Body of pancreas (tissue), 4 donors: ENCODE data around the gene FBXL17. TPM values are rescaled to one million over a fixed set of nuclear protein-coding genes. Genes with fewer than 3 reads are reported as not detected.
A peak's percentile ranks its signal among the peaks of the same experiment; 100 is the strongest.

Experiments used
- ATAC-seq: fragments of 150-250 bp; one replicate; pipeline ENCODE4 v1.9.1; 2016
- DNase-seq, 4 donors: peaks; one replicate each; pipeline ENCODE4 v3.0.0-alpha.2; 2019
- H3K27ac ChIP-seq, 4 donors: fragments of 200-600 bp; sonication (generic); 1 replicate in 3 of 4; 2 replicates in 1 of 4; pipeline versions ENCODE4 v1.5.1 to v1.6.1; 2016 to 2019; ENCODE audit warnings: mild to moderate bottlenecking in 1 of 4, mixed read lengths in 1 of 4, moderate library complexity in 1 of 4
- H3K27me3 ChIP-seq, 2 donors: fragments of 200-600 bp; sonication (generic); one replicate each; pipeline ENCODE4 v1.6.0; 2016; ENCODE audit warnings: mild to moderate bottlenecking in 1 of 2
- H3K36me3 ChIP-seq, 2 donors: fragments of 200-600 bp; sonication (generic); replicated peaks in 1 of 2; 2 replicates each; pipeline ENCODE4 v1.5.1; 2016; ENCODE audit warnings: low read depth in 2 of 2; ENCODE audit not compliant: insufficient read depth in 1 of 2
- H3K4me1 ChIP-seq: fragments of 200-600 bp; sonication (generic); one replicate; pipeline ENCODE4 v1.6.0; 2016
- H3K4me3 ChIP-seq, 2 donors: fragments of 200-600 bp; sonication (generic); 1 replicate in 1 of 2; 2 replicates in 1 of 2; pipeline ENCODE4 v1.5.1; 2016 to 2019
- H3K9me3 ChIP-seq, 3 donors: fragments of 200-600 bp; sonication (generic); 1 replicate in 2 of 3; 2 replicates in 1 of 3; pipeline ENCODE4 v1.5.1; 2016
- POLR2A ChIP-seq, 3 donors: fragments of 450-650 bp; IDR thresholded peaks; one replicate each; pipeline ENCODE4 v1.6.1; 2016; ENCODE audit warnings: antibody characterized with exemption in 3 of 3, mild to moderate bottlenecking in 2 of 3
- WGBS, 2 donors: methylation state at CpG; one replicate each; pipeline ENCODE4 v1.1.5; 2017; 5-methylcytosine and 5-hydroxymethylcytosine counted together
- intact Hi-C: fragments of 100-400 bp; cut with DNase I; formaldehyde crosslinking; loops from one replicate; pipeline ENCODE4 v1.15.1; 2023
- total RNA-seq, 2 donors: library from RNA; depleted of rRNA; stranded (reverse); fragments of >200 nt; gene quantifications; one replicate each; pipeline ENCODE4 v1.1.0, GENCODE V29; 2016
- TF ChIP-seq, protein P1 (sequence below), 7 experiments: fragments of 450-650 bp in 4 of 7; fragments of 200-600 bp in 3 of 7; sonication (generic) in 3 of 7; IDR thresholded peaks; one replicate each; pipeline ENCODE4 v1.5.1; 2016 to 2019; ENCODE audit warnings: antibody characterized with exemption in 7 of 7

The FBXL17 gene
- total RNA-seq, 2 donors from 2014 or later = 5.3 to 13.5 TPM

DNA sequence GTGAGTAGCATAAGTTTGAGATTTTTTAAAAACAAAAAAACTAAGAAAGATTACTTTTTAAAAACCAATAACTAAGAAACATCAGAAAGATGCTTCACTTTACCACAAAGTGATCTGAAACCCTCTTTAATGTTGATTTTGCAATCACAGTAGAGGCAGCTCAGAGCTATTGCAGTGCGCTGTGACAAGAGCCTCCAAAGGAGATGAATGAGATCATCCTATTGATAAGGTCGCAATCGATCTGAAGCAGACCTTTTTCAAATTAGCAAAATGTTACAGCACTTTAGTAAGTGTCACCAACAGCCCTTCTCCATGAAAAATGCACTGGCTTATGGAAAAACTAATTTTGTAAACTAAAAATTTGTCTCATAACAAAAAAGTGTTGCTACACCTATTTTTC, 426.6 kb downstream of the FBXL17 start:
- Histone ChIP-seq H3K27ac (no peak overlapping the region), H3K9me3 (no peaks in the 10 kb centered on the region), H3K4me3 (no peak overlapping the region), H3K36me3 (no peaks in the 10 kb centered on the region), H3K27me3 (no peaks in the 10 kb centered on the region), H3K4me1 (no peaks in the 10 kb centered on the region)
- intact Hi-C loops = no loop called here
- TF ChIP-seq, protein P1, sequence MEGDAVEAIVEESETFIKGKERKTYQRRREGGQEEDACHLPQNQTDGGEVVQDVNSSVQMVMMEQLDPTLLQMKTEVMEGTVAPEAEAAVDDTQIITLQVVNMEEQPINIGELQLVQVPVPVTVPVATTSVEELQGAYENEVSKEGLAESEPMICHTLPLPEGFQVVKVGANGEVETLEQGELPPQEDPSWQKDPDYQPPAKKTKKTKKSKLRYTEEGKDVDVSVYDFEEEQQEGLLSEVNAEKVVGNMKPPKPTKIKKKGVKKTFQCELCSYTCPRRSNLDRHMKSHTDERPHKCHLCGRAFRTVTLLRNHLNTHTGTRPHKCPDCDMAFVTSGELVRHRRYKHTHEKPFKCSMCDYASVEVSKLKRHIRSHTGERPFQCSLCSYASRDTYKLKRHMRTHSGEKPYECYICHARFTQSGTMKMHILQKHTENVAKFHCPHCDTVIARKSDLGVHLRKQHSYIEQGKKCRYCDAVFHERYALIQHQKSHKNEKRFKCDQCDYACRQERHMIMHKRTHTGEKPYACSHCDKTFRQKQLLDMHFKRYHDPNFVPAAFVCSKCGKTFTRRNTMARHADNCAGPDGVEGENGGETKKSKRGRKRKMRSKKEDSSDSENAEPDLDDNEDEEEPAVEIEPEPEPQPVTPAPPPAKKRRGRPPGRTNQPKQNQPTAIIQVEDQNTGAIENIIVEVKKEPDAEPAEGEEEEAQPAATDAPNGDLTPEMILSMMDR (IDR thresholded peaks at IDR 0.05) = no peak
- TF ChIP-seq POLR2A (IDR thresholded peaks at IDR 0.05) = no peak
- DNase-seq = no peak
- 71 to 76% methylated on average over 3 of the region's 3 CpGs for WGBS, 2 donors
- no peak for ATAC-seq

DNA sequence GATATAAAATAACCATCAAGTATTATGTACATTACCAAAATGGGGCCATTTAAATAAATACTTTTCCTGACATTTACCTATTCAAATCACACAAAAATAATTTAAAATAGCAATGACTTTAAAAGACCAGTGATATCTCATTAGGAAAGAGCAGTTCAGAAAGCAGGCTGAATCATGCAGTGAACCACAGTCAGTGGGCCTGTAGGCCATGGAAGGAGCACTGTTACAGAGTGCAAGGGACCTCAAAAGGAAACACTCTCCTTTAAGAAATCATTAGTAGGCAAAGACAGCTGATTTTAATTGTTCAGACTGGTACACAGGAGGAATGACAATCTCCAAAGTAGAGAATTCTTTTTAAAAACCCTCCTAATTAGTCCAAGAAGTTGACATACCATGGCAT, 427.6 kb downstream of the FBXL17 start:
- H3K4me3 ChIP-seq = no peak overlapping the region
- H3K36me3 ChIP-seq = no peaks in the 10 kb centered on the region
- intact Hi-C loops = no loop called here
- TF ChIP-seq, protein P1 (IDR thresholded peaks at IDR 0.05) = no peak
- no peak for TF ChIP-seq POLR2A (IDR thresholded peaks at IDR 0.05)
- no peaks in the 10 kb centered on the region for H3K9me3 ChIP-seq
- no peak overlapping the region for H3K27ac ChIP-seq
- H3K4me1 ChIP-seq = no peaks in the 10 kb centered on the region
- no peaks in the 10 kb centered on the region for H3K27me3 ChIP-seq
- DNase-seq (no peak), ATAC-seq (no peak)

DNA sequence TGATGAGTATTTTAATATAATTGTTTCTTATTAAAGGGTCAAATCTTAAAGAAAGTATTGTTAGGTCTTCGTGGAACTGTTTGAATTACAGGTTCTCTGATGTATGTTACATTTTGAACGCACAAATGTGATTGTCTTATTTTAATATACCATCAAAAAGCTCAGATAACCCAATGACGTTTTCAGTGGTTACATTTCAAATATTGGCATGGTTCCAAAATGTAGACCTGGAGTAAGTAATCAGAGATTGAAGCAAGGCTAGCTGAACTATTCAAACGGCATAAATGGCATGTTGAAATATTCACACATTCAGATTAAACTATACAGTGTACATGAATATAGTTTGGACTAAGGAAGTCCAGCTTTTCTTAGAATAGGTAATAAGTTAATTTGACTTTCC, 429.4 kb downstream of the FBXL17 start:
- Histone ChIP-seq H3K4me1 (no peaks in the 10 kb centered on the region), H3K36me3 (no peaks in the 10 kb centered on the region), H3K9me3 (no peaks in the 10 kb centered on the region), H3K27me3 (no peaks in the 10 kb centered on the region), H3K4me3 (no peak overlapping the region), H3K27ac (no peak overlapping the region)
- intact Hi-C loops = no loop called here
- ATAC-seq (no peak), DNase-seq (no peak)
- TF ChIP-seq, protein P1 (IDR thresholded peaks at IDR 0.05) = no peak
- TF ChIP-seq POLR2A (IDR thresholded peaks at IDR 0.05) = no peak
- 55 to 57% methylated on average over 4 of the region's 4 CpGs for WGBS, 2 donors

- 48 to 56% methylated on average over 3 of the region's 3 CpGs for WGBS, 2 donors
- intact Hi-C loops = no loop called here
Observed at GRCh38 chr5:107951309-107951708, 430.6 kb downstream of the FBXL17 start.

DNA sequence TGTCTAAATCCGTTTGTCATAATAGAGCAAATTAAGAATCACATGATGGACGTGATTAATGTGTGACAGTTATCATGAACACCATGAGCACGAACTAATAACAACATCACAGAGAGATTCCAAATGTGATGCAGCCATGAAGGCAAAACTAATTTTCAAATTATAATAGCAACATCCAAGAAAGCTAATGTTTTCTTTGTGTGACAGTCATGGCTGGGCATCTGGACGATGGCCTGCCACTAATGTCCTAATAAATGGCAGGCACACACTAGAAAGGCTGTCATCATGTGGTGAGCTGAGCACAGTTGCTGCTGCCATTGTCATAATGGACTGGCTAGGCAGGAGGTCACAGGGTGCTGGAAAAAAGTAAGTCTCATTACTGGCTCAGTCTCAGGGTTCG, 431.1 kb downstream of the FBXL17 start:
- no peaks in the 10 kb centered on the region for H3K27me3 ChIP-seq
- intact Hi-C loops = no loop called here
- H3K4me3 ChIP-seq = no peak overlapping the region
- WGBS, 2 donors = 88 to 91% methylated on average over 5 of the region's 5 CpGs
- TF ChIP-seq, protein P1 (IDR thresholded peaks at IDR 0.05) = no peak
- no peak for TF ChIP-seq POLR2A (IDR thresholded peaks at IDR 0.05)
- no peak overlapping the region for H3K27ac ChIP-seq
- no peaks in the 10 kb centered on the region for H3K36me3 ChIP-seq
- DNase-seq (no peak), ATAC-seq (no peak)
- no peaks in the 10 kb centered on the region for H3K4me1 ChIP-seq
- H3K9me3 ChIP-seq = no peaks in the 10 kb centered on the region

More at GRCh38 chr5:107951309-107951708, 430.6 kb downstream of the FBXL17 start:
- Histone ChIP-seq H3K4me3 (no peak overlapping the region), H3K27me3 (no peaks in the 10 kb centered on the region), H3K36me3 (no peaks in the 10 kb centered on the region), H3K9me3 (no peaks in the 10 kb centered on the region), H3K27ac (no peak overlapping the region), H3K4me1 (no peaks in the 10 kb centered on the region)
- ATAC-seq (no peak), DNase-seq (peak in 1 of 4 donors; percentile 10)
- TF ChIP-seq, protein P1 (IDR thresholded peaks at IDR 0.05) = no peak
- TF ChIP-seq POLR2A (IDR thresholded peaks at IDR 0.05) = no peak
